Epithelial cell of esophagus (primary cell): ENCODE results near the gene ANTXR2.
"Not testable (repeated sequence)": the region's sequence is repeated elsewhere in the genome, so short reads cannot be mapped to it uniquely, and the experiment has no call there.

Experiments
- DNase-seq: peaks from one replicate; pipeline ENCODE4 v3.0.0; 2010; ENCODE audit warnings: low read depth
- H3K4me3 ChIP-seq: 2 replicates; pipeline ENCODE4 v1.5.1; 2011; ENCODE audit warnings: mild to moderate bottlenecking, low read length, control low read depth
- CTCF ChIP-seq: IDR thresholded peaks from 2 replicates; pipeline ENCODE4 v1.5.1; 2011; ENCODE audit warnings: low read depth, mild to moderate bottlenecking, low read length, control low read depth, inconsistent platforms; ENCODE audit not compliant: insufficient read depth; ENCODE audit errors: missing control alignments

The ANTXR2 gene

GRCh38 chr4:79893456-79893855, 179.6 kb downstream of the ANTXR2 start:
- TF ChIP-seq CTCF: no peak
- no peak for DNase-seq
- no peak overlapping the region for H3K4me3 ChIP-seq

GRCh38 chr4:79889026-79889425, 184.0 kb downstream of the ANTXR2 start:
- not testable (repeated sequence) for DNase-seq, H3K4me3 ChIP-seq

DNA sequence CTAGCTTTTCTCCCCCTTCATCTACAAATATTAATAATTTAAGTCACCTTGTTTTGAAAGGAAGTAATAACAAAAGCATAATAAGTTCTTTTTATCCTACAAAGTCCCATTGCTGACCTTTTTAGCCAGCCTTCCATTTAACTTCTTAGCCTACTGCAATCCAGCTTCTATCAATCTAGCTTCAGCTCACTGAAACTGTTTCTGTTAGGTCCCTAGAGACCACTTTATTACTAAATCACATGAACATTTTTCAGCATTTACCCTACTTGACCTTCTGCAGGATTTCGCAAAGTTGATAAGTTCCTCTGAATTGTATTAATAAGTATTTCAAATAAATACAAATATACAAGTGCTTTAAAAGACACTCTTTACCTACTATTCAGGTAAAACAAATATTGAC, 186.5 kb downstream of the ANTXR2 start:
- H3K4me3 ChIP-seq: no peak overlapping the region
- no peak for DNase-seq
- TF ChIP-seq CTCF: no peak

- TF ChIP-seq CTCF: no peak
- no peak overlapping the region for H3K4me3 ChIP-seq
- DNase-seq: no peak
Observed at GRCh38 chr4:79886021-79886420, 187.0 kb downstream of the ANTXR2 start.

- no peak for TF ChIP-seq CTCF
- H3K4me3 ChIP-seq: no peak overlapping the region
- no peak for DNase-seq
Observed at GRCh38 chr4:79883290-79883689, 189.7 kb downstream of the ANTXR2 start.

DNA sequence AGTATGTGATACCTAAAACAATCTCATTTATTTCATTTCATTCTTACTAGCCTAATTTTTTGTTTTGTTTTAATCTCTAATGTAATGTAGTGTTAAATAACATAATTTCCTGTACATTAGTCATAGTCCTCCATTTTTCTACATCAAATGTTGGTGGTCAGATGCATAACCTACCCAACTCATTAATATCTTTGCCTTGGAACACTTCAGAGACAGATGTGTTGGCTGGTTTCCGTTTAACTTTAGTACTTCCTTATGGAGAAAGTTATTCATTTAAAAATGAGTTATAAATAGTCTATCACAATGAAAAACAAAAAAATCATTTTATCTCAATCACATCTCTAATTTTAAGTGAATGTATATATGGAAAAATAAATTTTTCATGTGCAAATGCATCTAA, 190.2 kb downstream of the ANTXR2 start:
- TF ChIP-seq CTCF: no peak
- no peak overlapping the region for H3K4me3 ChIP-seq
- no peak for DNase-seq

DNA sequence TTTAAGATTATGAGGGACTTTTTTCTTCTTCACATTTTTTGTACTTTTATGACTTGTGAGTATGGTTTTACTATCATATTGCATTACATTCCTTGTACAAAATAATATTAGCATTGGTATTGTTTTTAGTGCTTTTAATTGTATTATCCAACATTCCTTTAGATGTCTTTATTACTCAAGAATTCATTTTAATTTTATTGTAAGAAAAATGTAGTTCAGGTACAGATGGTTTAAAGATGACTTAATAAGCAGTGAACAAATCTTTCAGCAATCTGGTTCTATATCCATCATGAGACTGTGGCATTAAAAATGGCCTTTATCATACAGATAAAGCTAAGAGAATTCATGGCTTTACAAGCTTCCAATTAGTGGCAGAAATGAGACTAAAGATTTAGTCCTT, 191.6 kb downstream of the ANTXR2 start:
- no peak overlapping the region for H3K4me3 ChIP-seq
- no peak for TF ChIP-seq CTCF
- no peak for DNase-seq

GRCh38 chr4:79877511-79877910, 195.5 kb downstream of the ANTXR2 start:
- TF ChIP-seq CTCF: no peak
- H3K4me3 ChIP-seq: no peak overlapping the region
- no peak for DNase-seq
